GDM1 (cell line): ENCODE measurements around the gene TMEM82.

Experiments
- DNase-seq: peaks from one replicate; lab custom pipeline; 2025; lab: John Stamatoyannopoulos, UW

Gene TMEM82

GRCh38 chr1:15757016-15757543, 14.8 kb downstream of the TMEM82 start:
- no peak for DNase-seq

- DNase-seq = no peak
Measured at GRCh38 chr1:15757575-15758342, 15.5 kb downstream of the TMEM82 start.

- DNase-seq = no peak
Measured at GRCh38 chr1:15758343-15758931, 16.1 kb downstream of the TMEM82 start, which contains the start of gene FBLIM1. Gene FBLIM1, plus strand, starts transcription at chr1:15758795. Its CDS starts 6,189 bp downstream, at chr1:15764984.

- no peak for DNase-seq
Measured at GRCh38 chr1:15758953-15759661, 16.8 kb downstream of the TMEM82 start.

GRCh38 chr1:15760520-15761211, 18.4 kb downstream of the TMEM82 start:
- DNase-seq = no peak

GRCh38 chr1:15761366-15762128, 19.2 kb downstream of the TMEM82 start:
- DNase-seq = no peak

- DNase-seq = no peak
Measured at GRCh38 chr1:15762546-15762945, 20.2 kb downstream of the TMEM82 start.

- no peak for DNase-seq
Measured at GRCh38 chr1:15764269-15764764, 22.0 kb downstream of the TMEM82 start.

GRCh38 chr1:15764890-15765289, 22.6 kb downstream of the TMEM82 start:
- DNase-seq = no peak

- no peak for DNase-seq
Measured at GRCh38 chr1:15765495-15766194, 23.3 kb downstream of the TMEM82 start.

- no peak for DNase-seq
Measured at GRCh38 chr1:15767941-15768340, 25.6 kb downstream of the TMEM82 start.

GRCh38 chr1:15768388-15768787, 26.1 kb downstream of the TMEM82 start:
- no peak for DNase-seq

GRCh38 chr1:15770313-15770962, 28.1 kb downstream of the TMEM82 start:
- DNase-seq = no peak

GRCh38 chr1:15771836-15772515, 29.7 kb downstream of the TMEM82 start:
- DNase-seq = no peak

GRCh38 chr1:15775706-15776105, 33.4 kb downstream of the TMEM82 start:
- DNase-seq = no peak

- DNase-seq = no peak
Measured at GRCh38 chr1:15777909-15778707, 35.8 kb downstream of the TMEM82 start.

GRCh38 chr1:15785683-15786082, 43.4 kb downstream of the TMEM82 start:
- DNase-seq = no peak

- no peak for DNase-seq
Measured at GRCh38 chr1:15786581-15786980, 44.3 kb downstream of the TMEM82 start.
